Measurements from ENCODE around the gene ATP6V1A.
A peak's percentile ranks its signal among the peaks of the same experiment; 100 is the strongest.

The ATP6V1A gene

DNA sequence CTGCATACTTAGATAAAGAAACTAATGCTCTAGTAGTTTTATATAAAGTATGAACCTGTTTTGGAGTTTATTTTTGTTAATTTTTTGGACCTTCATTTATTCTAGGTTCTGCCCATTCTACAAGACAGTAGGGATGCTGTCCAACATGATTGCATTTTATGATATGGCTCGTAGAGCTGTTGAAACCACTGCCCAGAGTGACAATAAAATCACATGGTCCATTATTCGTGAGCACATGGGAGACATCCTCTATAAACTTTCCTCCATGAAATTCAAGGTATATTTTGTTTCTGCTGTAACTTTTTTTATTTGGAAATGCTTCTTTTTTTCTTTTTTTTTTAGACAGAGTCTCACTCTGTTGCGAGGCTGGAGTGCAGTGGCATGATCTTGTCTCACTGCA lies 58.4 kb downstream of the ATP6V1A start:
- no peak for TF ChIP-seq CTCF (IDR thresholded peaks at IDR 0.05; ENCODE audit: low read depth, low read length, missing control alignments)
- DNase-seq (ENCODE audit: low read depth), result no peak
- H3K4me3 ChIP-seq (ENCODE audit: low read depth, low read length), result no peak overlapping the region

- no peak overlapping the region for H3K4me3 ChIP-seq (ENCODE audit: low read depth, low read length)
- TF ChIP-seq CTCF (IDR thresholded peaks at IDR 0.05; ENCODE audit: low read depth, low read length, missing control alignments), result no peak
- no peak for DNase-seq (ENCODE audit: low read depth)
Observed at GRCh38 chr3:113812854-113813253, 66.0 kb downstream of the ATP6V1A start.

GRCh38 chr3:113819866-113820265 lies 73.0 kb downstream of the ATP6V1A start:
- TF ChIP-seq CTCF (IDR thresholded peaks at IDR 0.05; ENCODE audit: low read depth, low read length, missing control alignments), result no peak
- no peak overlapping the region for H3K4me3 ChIP-seq (ENCODE audit: low read depth, low read length)
- DNase-seq (ENCODE audit: low read depth), result no peak

DNA sequence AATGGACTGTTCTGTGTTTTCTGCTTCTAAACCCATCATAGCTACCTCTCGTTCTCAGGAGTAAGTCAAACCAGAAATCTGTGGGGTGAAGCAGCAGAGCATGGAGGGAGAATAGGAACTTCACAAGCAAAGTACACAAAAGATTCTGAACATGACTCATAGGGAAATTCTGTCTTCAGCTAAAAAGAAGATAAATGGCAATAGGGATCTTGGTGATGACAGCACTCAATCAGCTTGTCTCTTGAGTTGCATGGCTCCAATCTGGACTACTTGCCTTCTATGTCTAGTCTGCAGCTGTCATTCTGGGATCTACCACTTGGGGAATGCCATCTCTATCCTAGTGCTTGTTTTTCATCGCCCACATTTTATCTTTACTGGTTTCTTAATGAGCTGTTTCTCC lies 78.3 kb downstream of the ATP6V1A start:
- no peak overlapping the region; the same call in 1 of the 2 replicates for H3K4me3 ChIP-seq (ENCODE audit: low read depth, low read length)
- peak; percentile 59 for TF ChIP-seq CTCF (IDR thresholded peaks at IDR 0.05; ENCODE audit: low read depth, low read length, missing control alignments)
- peak; percentile 59 for DNase-seq (ENCODE audit: low read depth)

DNA sequence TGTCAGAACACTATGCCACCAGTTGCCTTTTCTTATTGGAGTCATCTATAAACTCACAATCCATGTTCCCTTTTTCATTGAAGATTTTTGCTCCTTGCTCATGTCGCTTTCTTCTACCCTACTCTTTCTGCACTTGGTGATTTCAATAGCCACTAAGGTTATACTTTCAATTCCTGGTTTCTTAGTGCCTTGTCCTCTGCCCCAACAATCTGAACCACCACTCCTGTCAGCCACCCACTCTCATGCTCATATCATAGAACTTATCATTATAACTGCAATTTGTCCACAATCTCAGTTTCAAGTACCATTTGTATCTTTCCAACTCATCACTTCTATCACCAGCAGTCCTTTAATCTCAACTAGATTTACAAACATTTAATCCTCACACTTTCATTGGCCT lies 81.8 kb downstream of the ATP6V1A start:
- H3K4me3 ChIP-seq (ENCODE audit: low read depth, low read length), result no peak overlapping the region
- no peak for DNase-seq (ENCODE audit: low read depth)
- TF ChIP-seq CTCF (IDR thresholded peaks at IDR 0.05; ENCODE audit: low read depth, low read length, missing control alignments), result no peak

DNA sequence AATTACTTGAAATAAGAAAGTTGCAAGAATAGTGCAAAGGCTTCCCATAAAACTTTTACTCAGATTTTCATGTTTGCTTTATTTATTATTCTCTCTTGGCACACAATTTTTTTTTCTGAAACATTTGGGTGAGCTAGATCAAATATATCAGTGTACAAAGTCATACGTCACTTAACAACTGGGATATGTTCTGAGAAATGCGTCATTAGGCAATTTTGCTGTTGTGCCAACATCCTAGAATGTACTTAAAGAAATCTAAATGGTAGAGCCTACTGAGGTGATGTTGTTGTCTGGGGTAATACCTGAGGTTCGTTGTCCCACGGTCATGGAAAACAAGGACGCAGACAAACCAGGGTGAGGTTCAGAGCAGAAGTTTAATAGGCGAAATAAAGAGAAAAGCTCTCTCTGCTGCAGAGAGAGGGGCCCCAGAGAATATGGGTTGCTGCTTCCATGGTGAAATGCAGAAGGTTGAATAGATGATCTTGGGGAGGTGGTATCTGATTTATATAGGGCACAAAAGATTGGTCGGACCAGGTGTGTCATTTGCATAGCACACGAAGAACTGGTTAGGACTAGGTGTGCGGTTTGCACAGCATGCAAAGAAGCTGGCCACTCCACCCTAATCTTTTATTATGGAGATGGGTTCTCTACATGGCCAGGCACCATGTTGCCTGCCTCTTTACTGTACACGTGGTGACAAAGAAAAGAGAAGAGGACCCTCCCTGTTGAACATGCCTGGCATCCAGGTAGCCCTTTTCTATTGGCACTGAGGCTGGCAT lies 82.9 kb downstream of the ATP6V1A start:
- DNase-seq (ENCODE audit: low read depth), result peak; percentile 73
- no peak overlapping the region; the same call in 1 of the 2 replicates for H3K4me3 ChIP-seq (ENCODE audit: low read depth, low read length)
- no peak for TF ChIP-seq CTCF (IDR thresholded peaks at IDR 0.05; ENCODE audit: low read depth, low read length, missing control alignments)

DNA sequence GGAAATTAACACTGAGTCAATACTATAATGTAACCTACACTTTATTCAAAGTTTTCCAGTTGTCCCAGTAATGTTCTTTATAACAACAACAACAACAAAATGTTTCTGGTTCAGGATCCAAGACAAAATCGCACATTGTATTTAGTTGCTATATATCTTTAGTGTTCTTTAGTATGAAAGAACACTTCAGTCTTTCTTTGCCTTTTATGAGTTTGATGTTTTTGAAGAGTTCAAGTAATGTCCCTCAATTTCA lies 84.2 kb downstream of the ATP6V1A start:
- DNase-seq (ENCODE audit: low read depth), result no peak
- TF ChIP-seq CTCF (IDR thresholded peaks at IDR 0.05; ENCODE audit: low read depth, low read length, missing control alignments), result no peak
- no peak overlapping the region for H3K4me3 ChIP-seq (ENCODE audit: low read depth, low read length)

All from GM12864 (cell line).